GM19468 (cell line): ENCODE results near the gene ID1.
"Not testable (repeated sequence)": the region's sequence is repeated elsewhere in the genome, so short reads cannot be mapped to it uniquely, and the experiment has no call there.

Experiments
- ATAC-seq: cut with Tn5 transposase; IDR thresholded peaks from one replicate; pipeline ENCODE4 v1.9.1; 2021; ENCODE audit warnings: mild to moderate bottlenecking, moderate library complexity, moderate number of reproducible peaks; ENCODE audit not compliant: unreplicated experiment; ENCODE audit errors: extremely low read depth

Gene ID1

DNA sequence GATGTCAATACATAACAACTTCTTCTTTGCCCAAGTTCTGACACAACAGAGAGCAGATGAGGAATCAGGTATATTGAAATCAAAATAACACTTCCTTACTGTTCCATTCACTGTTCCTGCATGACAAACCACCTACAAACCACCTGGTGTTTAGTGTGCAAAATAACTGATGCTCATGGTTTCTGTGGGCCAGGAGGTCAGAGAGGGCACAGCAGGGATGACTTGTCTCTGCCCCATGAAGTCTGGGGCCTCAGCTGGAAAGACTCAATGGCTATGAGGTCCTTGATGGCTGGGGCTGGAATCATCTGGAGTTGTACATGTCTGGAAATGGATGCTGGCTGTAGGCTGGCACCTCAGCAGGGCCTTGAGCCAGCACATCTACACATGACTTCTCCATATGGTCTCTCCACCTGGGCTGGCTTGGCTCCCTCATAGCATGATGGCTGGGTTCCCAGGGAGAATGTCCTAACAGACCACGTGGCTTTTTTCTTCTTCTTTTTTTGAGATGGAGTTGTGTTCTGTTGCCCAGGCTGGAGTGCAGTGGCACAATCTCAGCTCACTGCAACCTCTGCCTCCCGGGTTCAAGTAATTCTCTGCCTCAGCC is 25.2 kb downstream of the ID1 start:
- ATAC-seq: no peak

DNA sequence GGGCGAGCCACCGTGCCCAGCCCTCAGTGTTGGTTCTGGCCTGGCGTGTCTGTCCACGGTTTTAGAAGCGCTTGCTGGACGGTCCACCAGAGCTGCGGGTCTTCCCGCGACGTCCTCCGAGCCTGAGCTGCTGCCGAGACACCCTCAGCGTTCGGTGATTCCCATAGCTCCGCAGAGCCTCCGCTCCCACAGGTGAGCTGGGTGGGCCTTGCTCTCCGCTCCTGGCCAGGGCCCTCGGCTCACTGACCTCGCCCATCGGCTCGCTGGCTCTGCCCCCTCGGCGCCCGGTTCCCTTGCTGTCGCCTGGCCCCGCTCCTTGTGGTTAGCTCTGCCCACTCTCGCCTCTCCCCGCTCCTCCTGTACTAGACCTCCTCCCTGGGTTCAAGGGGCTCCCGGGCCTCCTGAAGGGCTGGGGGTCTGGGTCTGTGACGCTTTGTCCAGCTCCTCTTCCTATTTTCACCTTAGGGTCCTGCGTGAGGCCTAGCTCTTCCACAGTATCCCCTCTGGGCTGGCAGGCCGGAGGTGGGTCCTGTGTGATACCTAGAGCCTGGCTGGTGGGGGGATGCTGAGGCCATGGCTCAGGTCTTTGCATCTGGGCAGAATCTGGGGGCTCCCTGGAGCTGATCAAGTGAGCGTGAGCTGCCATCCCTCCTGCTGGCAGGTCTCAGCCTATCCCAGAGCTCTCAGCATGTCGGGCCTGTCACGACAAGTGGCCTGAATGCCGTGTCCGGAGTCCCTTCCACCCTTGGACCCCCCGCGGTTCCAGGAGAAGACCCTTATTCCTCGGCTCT is 27.7 kb downstream of the ID1 start:
- ATAC-seq: no peak

DNA sequence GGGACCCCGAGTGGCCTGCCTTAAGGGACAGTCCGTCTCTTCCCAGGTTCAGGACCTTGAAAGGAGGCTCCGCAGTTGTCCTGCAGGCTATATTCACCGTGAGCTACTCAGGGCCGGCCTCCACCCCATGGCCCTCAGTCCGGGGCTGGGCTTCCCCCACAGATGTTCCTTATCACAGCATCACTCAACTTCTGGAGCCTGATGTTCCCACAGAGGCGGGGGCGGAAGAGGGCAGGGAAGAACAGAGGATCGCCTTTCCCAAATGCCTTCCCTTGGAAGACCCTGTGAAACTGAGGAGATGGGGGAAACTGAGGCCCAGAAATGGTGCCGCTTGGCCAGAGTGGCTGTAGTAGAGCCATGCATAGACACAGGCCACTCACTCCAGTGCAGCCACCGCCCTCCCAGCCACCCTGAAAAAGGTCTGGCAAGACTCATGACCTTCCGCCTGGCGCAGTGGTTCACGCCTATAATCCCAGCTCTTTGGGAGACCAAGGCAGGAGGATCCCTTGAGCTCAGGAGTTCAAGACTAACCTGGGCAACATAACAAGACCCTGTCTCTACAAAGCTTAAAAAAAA is 28.3 kb downstream of the ID1 start:
- ATAC-seq: no peak

DNA sequence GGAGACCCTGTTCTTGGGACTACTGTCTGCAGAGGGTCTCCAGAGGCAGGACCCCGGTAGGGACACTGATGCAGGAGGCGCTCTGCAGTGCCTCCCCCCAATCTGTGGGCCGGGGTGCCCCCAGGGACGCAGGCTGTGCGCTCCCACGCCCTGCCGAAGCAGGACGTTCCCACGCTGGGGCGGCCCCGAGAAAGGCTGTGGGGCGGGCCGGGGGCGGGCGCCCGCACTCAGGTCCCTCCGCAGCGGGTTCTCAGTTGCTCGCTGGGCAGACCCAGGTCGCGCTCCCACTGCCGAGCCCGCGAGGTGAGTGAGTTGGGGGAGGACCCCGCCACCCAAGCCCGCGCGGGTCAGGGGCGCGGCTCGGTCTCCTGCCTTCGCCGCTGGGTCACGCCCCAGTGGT is 32.6 kb downstream of the ID1 start, which contains the start of gene COX4I2:
TSS of gene COX4I2 (plus strand) at position 253 of the 400 bp plus-strand sequence. CDS start 1,106 bp downstream, outside the sequence.
- no peak for ATAC-seq

DNA sequence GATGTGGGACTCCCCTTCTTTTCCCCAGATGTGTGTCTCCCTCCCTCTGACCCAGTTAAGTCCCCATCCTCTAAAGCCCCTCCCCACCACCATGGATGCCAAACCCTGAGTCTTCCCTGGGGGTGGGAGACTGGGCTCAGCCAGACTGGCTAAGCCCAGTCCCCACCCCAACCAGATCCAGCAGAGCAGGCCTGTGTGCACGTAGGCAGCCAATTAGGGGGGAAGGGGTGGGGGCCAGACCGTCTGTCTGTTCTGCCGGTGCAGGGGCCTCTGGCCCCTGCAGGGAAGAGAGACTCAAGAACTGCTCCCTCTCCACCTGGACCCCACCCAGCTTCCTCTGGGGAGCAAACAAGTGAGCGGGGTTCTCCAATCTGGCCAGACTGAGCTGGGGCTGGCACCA is 33.2 kb downstream of the ID1 start:
- ATAC-seq: no peak

DNA sequence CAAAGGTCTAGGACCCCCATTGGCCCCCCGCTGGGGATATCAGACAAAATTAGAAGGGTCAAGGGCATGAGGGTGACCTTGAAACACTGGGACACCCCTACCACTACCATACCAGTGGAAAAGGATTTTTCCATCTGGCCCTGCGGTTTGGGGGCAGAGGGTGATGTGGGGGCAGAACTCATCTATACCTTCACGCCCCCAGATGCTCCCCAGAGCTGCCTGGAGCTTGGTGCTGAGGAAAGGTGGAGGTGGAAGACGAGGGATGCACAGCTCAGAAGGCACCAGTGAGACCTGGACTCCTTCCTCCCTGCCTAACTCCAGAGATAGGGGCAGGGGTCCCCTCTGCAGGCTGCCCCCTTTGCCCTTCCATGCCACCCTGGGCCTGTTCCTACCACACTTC is 33.7 kb downstream of the ID1 start:
- ATAC-seq: no peak

DNA sequence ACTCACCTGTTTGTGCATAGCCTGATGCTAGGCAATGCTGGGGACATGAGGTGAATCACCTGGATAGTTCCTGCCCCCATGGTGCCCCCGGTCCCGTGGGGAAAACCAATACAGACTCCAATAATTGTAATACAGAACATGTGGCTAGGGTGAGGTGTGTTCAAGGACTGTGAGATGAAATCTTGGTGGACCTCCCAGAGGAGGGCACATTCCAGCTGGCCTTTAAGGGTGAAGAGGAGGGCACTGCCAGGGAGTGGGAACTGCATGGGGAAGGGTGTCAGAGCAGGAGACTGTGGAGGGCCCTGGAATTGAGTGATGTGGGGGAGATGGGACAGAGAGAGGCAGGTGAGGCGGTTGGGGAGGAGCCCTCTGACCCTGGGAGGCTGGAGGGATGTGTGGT is 35.2 kb downstream of the ID1 start:
- no peak for ATAC-seq

DNA sequence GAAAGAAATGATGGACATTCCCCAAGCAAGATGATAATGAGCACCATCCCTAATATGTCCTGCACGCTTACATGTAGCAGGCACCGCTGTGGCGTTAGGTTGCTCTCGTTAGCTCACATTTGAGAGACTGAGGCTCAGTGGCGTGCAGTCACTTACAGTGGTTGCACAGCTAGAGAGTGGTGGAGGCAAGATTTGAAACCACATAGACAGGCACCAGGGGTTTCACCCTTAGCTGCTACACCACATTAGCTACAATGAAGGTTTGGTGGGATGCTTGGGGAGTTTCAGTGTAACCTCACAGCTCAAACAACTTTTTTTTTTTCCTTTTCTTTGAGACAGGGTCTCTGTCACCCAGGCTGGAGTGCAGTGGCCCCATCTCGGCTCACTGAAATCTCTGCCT is 36.3 kb downstream of the ID1 start:
- ATAC-seq: no peak

DNA sequence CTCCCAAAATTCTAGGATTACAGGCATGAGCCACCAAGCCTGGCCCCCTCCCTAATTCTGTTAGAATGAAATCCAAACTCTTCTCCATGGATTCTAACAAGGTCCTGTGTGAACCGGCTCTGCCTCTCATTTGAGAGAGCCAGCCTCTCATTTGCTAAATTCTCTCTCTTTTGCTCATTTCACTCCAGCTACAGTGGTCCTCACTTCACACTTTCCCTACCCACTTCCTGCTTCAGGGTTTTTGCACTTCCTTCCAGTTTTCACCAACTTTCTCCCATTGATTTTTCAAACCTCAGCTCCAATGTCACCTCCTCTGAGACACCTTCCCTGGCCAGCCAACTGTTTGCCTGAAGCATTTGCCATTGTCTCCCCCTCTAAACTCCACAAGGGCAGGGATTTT is 37.7 kb downstream of the ID1 start:
- ATAC-seq: no peak

DNA sequence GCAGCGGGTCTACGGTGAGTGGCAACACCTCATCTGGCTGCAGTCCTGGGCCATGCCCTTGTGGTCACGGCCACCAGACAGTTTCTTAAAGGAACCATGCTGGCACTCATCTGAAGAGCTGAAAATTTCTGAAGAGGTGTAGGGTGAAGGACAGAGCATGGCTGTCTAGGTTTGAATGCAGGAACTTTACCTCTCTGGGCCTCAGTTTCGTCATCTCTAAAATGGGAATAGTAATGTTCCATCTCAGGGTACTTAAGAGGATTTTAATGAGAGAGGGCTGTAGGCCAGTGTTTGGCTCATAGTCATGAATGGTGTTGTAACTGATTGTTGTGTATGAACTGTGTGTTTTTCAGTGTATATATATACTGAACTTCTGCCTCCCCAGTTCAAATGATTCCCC is 38.4 kb downstream of the ID1 start:
- ATAC-seq: no peak

DNA sequence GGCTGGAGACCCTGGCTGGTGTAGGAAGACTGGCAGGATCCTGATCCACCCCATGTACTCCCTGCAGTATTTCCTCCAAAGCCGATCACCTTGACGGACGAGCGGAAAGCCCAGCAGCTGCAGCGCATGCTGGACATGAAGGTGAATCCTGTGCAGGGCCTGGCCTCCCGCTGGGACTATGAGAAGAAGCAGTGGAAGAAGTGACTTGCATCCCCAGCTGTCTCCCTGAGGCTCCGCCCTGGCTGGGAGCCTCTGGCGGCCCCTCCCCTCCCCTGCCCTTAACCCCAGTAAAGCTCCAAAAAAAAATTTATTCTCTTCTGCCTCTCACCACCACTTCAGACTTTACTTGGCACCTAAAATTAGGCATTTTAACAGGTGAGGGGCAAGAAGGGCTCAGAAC is 39.6 kb downstream of the ID1 start:
- no peak for ATAC-seq

DNA sequence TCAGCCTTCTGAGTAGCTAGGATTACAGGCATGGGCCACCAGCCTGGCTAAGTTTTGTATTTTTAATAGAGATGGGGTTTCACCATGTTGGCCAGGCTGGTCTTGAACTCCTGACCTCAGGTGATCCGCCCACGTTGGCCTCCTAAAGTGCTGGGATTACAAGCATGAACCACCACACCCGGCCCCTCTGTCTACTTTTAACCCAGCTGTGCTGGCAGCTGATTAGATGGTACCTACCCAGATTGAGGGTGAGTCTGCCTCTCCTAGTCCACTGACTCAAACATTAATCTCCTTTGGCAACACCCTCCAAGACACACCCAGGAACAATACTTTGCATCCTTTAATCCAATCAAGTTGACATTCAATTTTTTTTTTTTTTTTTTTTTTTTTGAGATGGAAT is 43.0 kb downstream of the ID1 start:
- ATAC-seq: not testable (repeated sequence)

DNA sequence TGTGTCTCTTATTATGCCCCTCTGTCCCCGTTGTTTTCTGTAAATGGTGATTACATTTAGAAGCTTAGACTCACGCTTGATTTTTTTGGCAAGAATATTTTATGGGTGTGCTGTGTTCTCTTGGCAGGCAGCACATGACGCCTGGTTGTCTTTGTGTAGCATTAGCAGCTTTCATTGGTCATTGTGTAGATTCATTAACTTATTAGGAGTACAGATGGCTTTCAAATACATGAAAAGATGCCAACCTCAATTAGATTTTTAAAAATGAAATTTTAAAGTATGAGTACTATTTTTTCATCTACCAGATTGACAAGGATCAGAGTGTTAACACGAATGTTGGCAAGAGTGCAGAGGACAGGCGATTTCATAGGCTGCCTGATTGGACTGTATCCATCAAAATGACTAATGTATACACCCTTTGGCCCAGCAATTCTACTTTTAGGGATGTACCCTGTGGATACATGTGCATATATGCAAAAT is 47.9 kb downstream of the ID1 start:
- ATAC-seq: no peak

DNA sequence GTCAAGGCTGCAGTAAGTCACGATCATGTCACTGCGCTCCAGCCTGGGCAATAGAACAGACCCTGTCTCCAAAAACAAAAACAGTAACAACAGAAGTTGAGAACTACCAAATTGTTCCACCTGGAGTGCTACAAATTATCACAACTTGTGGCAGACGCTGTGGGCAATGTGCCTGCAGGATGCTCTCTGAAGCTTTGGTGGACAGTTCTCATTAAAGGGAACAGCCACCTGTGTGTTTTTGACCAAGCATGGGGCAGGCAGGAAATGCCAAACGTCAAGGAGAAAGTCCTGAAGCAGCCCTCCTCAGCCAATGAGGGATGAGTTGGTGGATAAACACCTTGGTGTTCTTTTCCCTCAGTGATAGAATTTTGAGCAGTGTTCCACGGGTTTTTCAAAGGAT is 48.5 kb downstream of the ID1 start:
- ATAC-seq: no peak

DNA sequence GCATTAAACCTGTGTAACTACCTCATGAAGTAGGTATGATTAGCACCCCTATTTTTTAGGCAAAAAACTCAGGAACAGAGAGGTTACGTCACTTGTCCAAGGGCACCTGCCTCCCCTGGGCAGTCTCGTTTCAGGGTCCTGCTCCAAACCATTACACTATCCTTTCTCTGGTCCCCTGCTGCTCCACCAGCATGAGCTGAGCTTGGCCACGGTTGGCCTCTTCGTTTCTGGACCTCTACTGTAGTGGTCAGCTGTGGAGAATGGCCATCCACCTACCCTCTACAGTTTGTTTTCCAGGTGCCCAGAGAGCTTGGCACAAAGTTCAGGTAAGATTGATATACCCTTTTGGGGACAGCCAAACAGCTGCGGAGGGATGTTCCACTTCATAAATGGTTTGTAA is 49.4 kb downstream of the ID1 start:
- no peak for ATAC-seq
